GM12878 (cell line): Measurements from ENCODE around the gene REEP6.

Source experiments
- CREB1 ChIP-seq: IDR thresholded peaks from 2 replicates; pipeline ENCODE4 v1.6.1; 2012; ENCODE audit warnings: low read depth, mild to moderate bottlenecking, inconsistent platforms
- NFXL1 ChIP-seq: fragments of 450-650 bp; IDR thresholded peaks from 2 replicates; pipeline ENCODE4 v1.6.1; 2017; ENCODE audit warnings: antibody characterized with exemption, mild to moderate bottlenecking, borderline replicate concordance
- SREBF2 ChIP-seq: IDR thresholded peaks from 2 replicates; pipeline ENCODE4 v1.6.1; 2012; ENCODE audit warnings: mild to moderate bottlenecking, low read length
- ZBTB40 ChIP-seq: fragments of 450-650 bp; IDR thresholded peaks from 2 replicates; pipeline ENCODE4 v1.6.1; 2016; ENCODE audit warnings: mild to moderate bottlenecking, moderate library complexity, borderline replicate concordance
- ZNF687 ChIP-seq: fragments of 450-650 bp; IDR thresholded peaks from 2 replicates; pipeline ENCODE4 v1.6.1; 2017; ENCODE audit warnings: mild to moderate bottlenecking, moderate library complexity
- TF ChIP-seq, protein P1 (sequence below): IDR thresholded peaks from 2 replicates; pipeline ENCODE4 v1.6.1; 2012; ENCODE audit warnings: mild to moderate bottlenecking, low read depth, low read length
- TF ChIP-seq, protein P2 (sequence below): IDR thresholded peaks from 2 replicates; pipeline ENCODE4 v1.6.1; 2011; ENCODE audit warnings: borderline replicate concordance, low read depth, mild to moderate bottlenecking, moderate library complexity, low read length; ENCODE audit not compliant: insufficient read depth, poor library complexity, severe bottlenecking
- TF ChIP-seq, protein P3 (sequence below), 3 experiments: IDR thresholded peaks in 2 of 3; conservative IDR thresholded peaks in 1 of 3; 2 replicates each; pipeline ENCODE4 v1.5.1; 2011; ENCODE audit warnings: low read depth in 3 of 3, low read length in 3 of 3, mild to moderate bottlenecking in 3 of 3, control low read depth in 2 of 3, moderate library complexity in 2 of 3, inconsistent platforms in 1 of 3, mixed read lengths in 1 of 3; ENCODE audit not compliant: control insufficient read depth in 2 of 3, insufficient read depth in 1 of 3; ENCODE audit errors: extremely low read depth in 1 of 3

DNA sequence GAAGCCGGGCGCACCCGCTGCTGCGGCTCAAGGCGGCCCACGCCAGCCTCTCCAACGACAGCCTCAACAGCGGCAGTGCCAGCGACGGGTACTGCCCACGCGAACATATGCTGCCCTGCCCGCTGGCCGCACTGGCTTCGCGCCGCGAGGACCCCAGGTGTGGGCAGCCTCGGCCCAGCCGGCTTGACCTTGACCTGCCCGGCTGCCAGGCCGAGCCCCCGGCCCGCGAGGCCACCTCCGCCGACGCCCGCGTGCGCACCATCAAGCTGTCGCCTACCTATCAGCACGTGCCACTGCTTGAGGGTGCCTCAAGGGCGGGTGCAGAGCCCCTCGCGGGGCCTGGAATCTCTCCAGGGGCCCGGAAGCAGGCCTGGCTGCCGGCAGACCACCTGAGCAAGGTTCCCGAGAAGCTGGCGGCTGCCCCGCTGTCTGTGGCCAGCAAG is 24.9 kb upstream of the REEP6 start:
- TF ChIP-seq, protein P1, sequence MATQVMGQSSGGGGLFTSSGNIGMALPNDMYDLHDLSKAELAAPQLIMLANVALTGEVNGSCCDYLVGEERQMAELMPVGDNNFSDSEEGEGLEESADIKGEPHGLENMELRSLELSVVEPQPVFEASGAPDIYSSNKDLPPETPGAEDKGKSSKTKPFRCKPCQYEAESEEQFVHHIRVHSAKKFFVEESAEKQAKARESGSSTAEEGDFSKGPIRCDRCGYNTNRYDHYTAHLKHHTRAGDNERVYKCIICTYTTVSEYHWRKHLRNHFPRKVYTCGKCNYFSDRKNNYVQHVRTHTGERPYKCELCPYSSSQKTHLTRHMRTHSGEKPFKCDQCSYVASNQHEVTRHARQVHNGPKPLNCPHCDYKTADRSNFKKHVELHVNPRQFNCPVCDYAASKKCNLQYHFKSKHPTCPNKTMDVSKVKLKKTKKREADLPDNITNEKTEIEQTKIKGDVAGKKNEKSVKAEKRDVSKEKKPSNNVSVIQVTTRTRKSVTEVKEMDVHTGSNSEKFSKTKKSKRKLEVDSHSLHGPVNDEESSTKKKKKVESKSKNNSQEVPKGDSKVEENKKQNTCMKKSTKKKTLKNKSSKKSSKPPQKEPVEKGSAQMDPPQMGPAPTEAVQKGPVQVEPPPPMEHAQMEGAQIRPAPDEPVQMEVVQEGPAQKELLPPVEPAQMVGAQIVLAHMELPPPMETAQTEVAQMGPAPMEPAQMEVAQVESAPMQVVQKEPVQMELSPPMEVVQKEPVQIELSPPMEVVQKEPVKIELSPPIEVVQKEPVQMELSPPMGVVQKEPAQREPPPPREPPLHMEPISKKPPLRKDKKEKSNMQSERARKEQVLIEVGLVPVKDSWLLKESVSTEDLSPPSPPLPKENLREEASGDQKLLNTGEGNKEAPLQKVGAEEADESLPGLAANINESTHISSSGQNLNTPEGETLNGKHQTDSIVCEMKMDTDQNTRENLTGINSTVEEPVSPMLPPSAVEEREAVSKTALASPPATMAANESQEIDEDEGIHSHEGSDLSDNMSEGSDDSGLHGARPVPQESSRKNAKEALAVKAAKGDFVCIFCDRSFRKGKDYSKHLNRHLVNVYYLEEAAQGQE, result no peak
- TF ChIP-seq, protein P2, sequence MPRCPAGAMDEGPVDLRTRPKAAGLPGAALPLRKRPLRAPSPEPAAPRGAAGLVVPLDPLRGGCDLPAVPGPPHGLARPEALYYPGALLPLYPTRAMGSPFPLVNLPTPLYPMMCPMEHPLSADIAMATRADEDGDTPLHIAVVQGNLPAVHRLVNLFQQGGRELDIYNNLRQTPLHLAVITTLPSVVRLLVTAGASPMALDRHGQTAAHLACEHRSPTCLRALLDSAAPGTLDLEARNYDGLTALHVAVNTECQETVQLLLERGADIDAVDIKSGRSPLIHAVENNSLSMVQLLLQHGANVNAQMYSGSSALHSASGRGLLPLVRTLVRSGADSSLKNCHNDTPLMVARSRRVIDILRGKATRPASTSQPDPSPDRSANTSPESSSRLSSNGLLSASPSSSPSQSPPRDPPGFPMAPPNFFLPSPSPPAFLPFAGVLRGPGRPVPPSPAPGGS, result no peak
- TF ChIP-seq, protein P3, sequence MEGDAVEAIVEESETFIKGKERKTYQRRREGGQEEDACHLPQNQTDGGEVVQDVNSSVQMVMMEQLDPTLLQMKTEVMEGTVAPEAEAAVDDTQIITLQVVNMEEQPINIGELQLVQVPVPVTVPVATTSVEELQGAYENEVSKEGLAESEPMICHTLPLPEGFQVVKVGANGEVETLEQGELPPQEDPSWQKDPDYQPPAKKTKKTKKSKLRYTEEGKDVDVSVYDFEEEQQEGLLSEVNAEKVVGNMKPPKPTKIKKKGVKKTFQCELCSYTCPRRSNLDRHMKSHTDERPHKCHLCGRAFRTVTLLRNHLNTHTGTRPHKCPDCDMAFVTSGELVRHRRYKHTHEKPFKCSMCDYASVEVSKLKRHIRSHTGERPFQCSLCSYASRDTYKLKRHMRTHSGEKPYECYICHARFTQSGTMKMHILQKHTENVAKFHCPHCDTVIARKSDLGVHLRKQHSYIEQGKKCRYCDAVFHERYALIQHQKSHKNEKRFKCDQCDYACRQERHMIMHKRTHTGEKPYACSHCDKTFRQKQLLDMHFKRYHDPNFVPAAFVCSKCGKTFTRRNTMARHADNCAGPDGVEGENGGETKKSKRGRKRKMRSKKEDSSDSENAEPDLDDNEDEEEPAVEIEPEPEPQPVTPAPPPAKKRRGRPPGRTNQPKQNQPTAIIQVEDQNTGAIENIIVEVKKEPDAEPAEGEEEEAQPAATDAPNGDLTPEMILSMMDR (IDR thresholded peaks at IDR 0.05 in 2 of 3, conservative IDR thresholded peaks at IDR 0.05 in 1 of 3; ENCODE audit: control insufficient read depth in 2 of 3, extremely low read depth in 1 of 3, insufficient read depth in 1 of 3, low read depth in 3 of 3, low read length in 3 of 3), result no peak
- no peak for TF ChIP-seq ZNF687
- no peak for TF ChIP-seq SREBF2
- no peak for TF ChIP-seq NFXL1
- no peak for TF ChIP-seq ZBTB40
- no peak for TF ChIP-seq CREB1
